Activated CD4-positive, CD25-positive, alpha-beta regulatory T cell (primary cell): Measurements from ENCODE around the gene ITGB3.
"Not testable (repeated sequence)": the region's sequence is repeated elsewhere in the genome, so short reads cannot be mapped to it uniquely, and the experiment has no call there.

ENCODE experiments used
- DNase-seq, 4 experiments: peaks; one replicate each; lab custom pipeline; 2025; lab: John Stamatoyannopoulos, UW

The ITGB3 gene

GRCh38 chr17:47223007-47223406 lies 30.6 kb upstream of the ITGB3 start:
- DNase-seq: no peak

DNA sequence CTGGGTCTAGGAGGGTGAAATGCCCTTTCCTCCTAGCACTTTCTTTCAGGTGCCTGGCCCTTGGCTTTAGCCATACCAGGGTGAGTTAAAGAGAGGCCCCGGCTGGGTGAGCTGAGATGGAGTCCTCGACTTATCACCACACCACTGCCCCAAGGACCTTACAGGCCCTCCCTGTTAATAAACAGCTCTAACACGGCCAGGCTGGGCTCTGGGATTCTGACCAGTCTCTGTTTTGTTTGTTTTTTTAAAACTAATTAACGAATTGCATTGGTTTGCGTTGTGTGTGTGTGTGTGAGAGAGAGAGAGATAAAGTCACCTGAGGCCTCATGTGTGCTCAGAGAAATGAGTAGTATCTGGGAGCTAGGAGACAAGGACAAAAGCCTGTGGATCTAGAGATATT lies 30.2 kb upstream of the ITGB3 start:
- DNase-seq: no peak

- not testable (repeated sequence) for DNase-seq
These were observed 29.6 kb upstream of the ITGB3 start for GRCh38 chr17:47224077-47224476.

DNA sequence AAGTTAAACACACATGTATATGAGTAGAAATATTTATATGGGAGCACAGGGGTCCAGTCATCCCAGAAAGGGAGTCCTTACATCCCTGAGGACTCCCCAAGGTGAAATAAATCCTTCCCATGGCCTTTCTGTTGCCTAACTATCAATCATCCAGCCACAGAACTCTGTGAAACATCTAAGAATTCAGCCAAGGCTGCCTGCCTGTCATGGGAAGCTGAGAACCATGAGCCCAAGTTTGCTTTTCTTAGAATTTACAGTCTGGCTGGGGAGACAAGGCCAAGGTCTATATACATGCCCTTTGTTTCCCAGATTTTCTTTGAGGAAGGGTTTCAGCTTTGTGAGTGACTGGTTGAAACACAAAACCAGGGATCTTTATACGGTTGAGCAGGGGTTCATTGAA lies 28.7 kb upstream of the ITGB3 start:
- no peak for DNase-seq

DNA sequence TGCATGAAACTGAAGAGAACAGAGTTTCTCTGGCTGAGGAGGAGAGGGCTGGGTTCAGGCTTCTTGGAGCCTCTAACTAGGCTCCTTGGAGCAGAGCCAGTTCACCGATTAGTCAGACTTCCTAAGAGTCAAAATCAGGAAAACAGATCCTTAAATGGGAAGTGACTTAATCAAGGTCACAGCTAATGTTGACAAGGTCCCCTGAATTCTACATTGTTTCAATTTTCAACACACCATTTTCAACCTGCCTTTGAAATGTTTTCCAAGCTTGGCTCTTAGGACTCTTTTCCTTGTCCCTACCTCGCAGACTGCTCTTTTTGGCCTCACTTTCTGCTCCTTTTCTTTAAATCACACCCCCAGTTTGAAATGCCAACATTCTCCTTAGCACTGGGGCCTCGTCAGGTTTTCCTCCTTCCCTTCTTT lies 28.2 kb upstream of the ITGB3 start:
- no peak for DNase-seq

DNA sequence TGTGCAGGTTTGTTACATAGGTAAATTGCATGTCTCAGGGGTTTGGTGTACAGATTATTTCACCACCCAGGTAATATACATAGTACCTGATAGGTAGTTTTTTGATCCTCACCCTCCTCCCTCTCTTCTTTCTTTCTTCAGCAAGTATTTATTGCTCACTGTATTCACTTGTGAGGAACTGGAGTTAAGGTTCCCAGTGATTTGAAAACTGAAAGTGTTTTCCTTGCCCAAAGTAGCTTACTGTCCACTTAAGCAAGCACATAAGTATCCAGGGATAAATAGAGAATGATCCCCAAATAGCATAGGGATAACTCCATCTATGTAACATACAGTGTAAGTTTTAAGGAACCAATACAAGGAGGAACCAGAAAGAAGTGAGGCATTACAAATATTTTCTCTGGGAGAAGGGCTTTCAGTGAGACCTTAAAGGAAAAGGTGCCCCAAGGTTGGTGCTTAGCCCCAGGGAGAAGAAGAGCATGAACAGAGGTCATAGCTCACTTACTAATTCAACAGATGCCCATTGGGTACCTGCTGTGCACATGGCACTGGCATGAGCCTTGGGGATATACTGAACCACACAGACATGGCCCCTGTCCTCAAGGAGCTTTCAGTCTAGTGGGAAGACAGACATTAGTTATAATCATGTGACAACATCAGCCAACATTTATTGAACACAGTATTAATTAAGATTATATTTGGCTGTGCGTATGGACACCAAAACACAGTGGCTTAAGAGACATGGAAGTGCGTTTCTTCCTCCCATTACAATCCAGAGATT lies 27.5 kb upstream of the ITGB3 start:
- DNase-seq: no peak

DNA sequence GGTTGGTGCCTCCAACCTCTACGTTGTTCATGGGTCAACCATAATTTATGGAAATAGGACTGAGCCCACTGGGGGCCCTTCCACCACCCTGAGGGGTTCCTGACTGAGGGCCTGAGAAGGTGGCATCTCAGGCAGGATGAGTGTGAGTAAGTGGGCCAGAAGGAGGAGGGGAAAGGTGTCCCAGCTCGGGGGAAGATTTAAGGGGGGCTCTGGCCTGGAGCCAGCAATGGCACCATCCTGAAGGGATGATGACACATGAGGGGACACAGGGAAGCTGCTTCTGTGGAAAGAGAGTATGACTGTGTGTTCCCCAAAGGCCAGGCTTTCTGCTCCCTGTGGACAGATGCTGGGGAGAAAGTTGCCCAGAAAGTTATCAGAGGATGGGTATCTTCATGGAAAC lies 25.8 kb upstream of the ITGB3 start:
- DNase-seq: no peak

DNA sequence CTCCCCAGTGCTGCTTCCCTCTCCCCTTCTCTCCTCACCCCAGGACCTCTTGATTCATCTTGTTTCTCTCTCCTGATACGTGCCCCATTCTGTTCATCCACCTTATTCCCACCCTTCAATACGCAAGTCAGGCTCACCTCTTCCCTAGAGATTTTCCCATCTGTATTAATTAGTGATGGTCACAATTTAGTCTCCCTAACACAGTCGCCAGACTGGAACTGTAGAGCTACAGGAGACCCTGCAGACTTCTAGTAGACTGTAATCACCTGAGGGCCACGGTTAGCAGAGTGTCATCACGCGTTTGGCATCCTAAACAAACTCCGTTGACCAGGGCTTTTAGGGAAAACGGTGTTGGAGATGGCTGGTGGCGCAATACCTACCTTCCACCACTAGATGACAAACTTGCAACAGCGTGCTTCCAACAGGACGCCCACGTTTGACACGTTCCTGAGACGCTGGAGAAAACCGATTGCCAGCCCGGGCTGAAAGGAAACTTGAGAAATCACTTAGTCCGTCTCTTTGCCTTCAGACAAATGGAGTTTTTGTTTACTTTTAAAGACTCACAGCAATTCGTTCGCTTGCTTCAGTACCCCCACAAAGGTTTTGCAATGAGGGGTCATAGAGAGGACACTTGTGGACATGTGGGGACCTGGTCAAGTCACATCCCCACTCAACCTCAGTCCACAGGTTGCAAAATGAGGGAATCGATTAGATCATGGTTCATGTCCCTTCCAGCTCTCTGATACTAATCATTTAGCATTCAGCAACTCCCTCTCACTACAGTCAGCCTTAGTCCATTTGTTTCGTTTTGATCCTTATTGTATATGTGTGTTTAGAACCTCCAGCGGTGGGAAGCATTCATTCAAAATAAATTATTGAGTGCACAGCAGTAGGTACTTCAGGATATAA lies 23.8 kb upstream of the ITGB3 start:
- DNase-seq: peak; percentile 5 to 50 (median 20)

DNA sequence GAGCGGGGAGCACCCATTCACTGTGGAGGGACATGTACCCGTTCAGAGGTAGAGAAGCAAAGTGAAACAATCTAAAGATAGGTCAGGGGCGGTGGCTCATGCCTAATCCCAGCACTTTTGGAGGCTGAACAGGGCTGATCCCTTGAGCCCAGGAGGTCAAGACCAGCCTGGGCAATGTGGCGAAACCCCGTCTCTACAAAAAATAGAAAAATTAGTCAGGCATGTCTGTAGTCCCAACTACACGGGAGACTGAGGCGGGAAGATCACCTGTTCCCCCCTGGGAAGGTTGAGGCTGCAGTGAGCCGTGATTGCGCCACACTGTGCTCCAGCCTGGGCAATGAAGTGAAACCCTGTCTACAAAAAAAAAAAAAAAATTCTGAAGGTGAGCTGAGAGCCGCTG lies 22.8 kb upstream of the ITGB3 start:
- DNase-seq: no peak

GRCh38 chr17:47231334-47231733 lies 22.3 kb upstream of the ITGB3 start:
- DNase-seq: no peak

- no peak for DNase-seq
These were observed 21.8 kb upstream of the ITGB3 start for GRCh38 chr17:47231866-47232265.

DNA sequence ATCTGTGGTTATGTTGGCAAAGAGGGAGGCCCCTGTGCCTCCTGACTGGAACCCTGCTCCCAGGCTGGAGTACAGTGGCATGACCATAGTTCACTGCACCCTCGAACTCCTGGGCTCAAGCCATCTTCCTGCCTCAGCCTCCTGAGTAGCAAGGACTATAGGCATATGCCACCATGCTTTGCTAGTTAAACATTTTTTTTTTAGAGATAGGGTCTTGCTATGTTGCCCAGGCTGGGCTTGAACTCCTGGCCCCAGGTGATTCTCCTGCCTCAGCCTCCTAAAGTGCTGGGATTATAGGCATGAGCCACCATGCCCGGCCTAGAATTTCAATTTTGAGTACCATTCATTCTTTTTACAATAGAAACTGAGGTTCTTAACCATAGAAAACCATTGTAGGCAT lies 21.2 kb upstream of the ITGB3 start:
- no peak for DNase-seq

GRCh38 chr17:47235506-47235905 lies 18.1 kb upstream of the ITGB3 start:
- no peak for DNase-seq

DNA sequence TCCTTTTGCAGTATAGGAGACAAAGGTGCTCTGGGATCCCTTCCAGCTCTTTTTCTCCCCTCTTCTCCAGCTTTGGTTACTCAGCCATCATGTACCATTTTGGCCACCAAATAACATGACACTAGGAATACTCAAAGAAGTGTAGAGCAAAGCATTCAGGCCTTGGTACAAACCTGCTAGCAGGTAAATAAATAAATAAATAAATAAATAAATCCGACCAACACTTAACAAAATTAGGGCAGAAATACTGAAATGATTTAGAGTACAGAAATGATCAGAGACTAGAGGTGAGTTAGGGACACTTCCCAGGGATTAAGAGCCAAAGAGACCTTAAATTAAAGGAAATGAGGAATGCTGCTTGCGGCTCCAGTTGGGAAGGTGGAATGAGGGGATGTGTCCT lies 17.7 kb upstream of the ITGB3 start:
- DNase-seq: no peak

DNA sequence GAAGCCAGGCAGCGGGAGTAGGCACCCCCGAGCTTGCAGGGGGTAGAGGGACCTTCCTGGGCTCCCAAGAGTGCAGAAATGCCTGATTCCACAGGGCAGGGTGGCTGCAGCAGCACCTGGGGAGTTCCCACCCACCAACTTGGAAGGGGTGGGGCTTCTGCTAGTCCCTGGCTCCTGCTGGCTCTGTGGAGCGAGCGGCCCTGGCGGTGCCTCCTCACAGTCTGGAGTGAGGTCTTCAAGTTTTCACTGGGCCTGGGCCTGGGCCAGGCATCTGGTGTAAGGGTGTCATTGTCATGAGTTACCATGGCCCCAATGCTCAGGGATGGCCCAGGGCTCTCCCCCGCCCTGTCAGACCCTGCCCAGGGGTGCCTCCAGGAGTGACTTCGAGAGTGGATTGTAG lies 15.8 kb upstream of the ITGB3 start:
- DNase-seq: no peak

- DNase-seq: no peak
These were observed 15.2 kb upstream of the ITGB3 start for GRCh38 chr17:47238321-47239010.

DNA sequence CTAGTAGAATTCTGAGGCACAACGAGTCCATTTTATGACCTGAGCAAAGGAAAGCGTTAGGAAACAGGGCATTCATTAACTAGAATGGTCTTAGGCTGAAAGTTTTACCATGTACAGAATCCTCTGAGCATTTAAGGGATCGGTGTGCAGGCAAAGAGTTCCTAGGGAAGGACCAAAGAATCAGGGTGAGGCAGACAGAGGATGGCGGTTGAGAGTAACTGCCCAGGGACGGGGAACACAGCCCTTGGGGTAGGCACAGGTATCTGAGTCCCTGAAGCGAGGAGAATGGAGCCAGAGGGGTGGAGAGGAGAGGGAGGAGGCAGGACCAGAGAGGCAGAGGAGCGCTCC lies 14.0 kb upstream of the ITGB3 start:
- no peak for DNase-seq

GRCh38 chr17:47239967-47240651 lies 13.5 kb upstream of the ITGB3 start:
- DNase-seq: no peak

GRCh38 chr17:47240806-47241205 lies 12.8 kb upstream of the ITGB3 start:
- DNase-seq: no peak

DNA sequence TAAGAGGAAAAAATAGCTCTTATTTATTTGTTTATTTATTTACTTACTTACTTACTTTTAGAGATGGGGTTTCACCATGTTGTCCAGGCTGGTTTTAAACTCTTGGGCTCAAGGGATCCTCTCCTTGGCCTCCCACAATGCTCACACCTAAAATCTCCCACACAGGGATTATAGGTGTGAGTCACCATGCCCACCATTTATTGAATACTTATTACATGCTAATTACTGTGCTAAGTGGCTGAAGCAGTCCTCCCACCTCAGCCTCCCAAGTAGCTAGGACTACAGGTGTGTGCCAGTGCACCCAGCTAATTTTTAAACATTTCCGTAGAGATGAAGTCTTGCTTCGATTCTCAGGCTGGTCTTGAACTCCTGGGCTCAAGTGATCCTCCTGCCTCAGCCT lies 11.0 kb upstream of the ITGB3 start:
- no peak for DNase-seq

DNA sequence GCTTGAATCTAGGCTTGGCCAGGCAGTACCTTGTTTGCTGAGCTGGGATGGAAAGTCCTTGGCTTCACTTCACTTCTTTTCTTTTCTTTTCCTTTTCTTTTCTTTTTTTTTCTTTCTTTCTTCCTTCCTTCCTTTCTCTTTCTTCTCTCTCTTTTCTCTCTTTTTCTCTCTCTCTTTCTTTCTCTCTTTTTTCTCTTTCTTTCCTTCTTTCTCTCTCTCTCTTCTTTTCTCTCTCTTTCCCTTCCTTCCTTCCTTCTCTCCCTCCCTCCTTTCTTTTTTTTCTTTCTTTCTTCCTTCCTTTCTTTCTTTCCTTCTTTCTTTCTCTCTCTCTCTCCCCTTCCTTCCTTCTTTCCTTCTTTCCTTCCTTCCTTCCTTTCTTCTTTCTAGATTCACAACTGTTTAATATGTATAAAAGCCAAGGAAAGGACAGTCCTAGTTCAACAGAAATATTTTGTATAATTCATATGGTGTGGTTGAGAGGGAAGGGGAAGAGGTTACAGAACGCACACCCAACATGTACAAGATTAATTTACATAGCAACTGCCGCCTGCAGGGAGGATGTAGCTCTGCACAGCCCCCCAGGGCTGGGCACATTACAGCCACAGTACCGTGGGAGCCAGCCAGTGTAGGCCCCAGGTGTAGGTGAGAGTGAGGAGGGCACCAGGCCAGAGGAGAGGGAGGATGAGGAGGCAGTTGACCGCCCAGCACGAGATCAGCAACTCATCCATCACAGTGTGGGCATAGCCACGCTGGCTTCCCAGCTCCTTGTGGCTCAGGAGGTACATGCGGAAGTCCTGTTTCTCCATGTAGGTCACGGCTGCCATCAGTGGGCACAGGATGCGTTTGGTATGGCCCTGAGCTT lies 9.7 kb upstream of the ITGB3 start:
- no peak for DNase-seq
